Measurements from ENCODE around the gene GGT6. TPM values are rescaled to one million over a fixed set of nuclear protein-coding genes. Genes with fewer than 3 reads are reported as not detected.
"Not testable (repeated sequence)": the region's sequence is repeated elsewhere in the genome, so short reads cannot be mapped to it uniquely, and the experiment has no call there.

The GGT6 gene
- total and polyA plus RNA-seq, 4 donors: 2.8 to 12.3 (median 7.4) TPM

DNA sequence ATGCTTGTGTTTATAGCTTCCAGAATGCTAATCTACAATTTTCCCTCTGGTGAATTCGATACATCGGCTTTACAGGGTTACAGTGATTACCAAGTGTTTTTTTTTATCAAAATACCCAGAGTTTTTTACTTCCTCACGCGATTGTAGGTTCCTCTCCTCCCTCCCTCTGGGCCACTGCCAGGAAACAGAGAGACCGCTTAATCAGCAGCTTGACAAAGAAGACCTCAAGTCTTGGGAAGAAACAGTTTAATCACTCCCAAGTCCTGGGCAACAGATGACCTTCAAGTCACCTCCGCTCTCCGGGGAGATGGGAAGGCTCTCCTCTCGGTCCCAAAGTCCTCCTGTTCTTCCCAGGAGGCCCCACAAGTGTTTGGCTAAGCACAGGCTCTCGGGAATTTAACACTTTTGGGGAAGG lies 47.4 kb upstream of the GGT6 start:
- peaks cover 0 to 48% (median 34%) of the 10 kb centered on the region in 5 donors for H3K4me1 ChIP-seq (ENCODE audit: control insufficient read depth in 5 of 5, insufficient read depth in 5 of 5, low read length in 5 of 5)
- no peaks in the 10 kb centered on the region for H3K36me3 ChIP-seq (ENCODE audit: control insufficient read depth in 4 of 4, insufficient read depth in 4 of 4, low read length in 4 of 4)
- H3K4me3 ChIP-seq: no peak overlapping the region
- 5% methylated on average over 9 of the region's 9 CpGs for WGBS, 2 donors
- TF ChIP-seq CTCF (IDR thresholded peaks at IDR 0.05; ENCODE audit: control extremely low read depth, extremely low read depth): no peak
- ATAC-seq (ENCODE audit: insufficient read depth, low FRiP score) (peak; percentile 13), DNase-seq (peak; percentile 79 to 93 (median 93))
- peak overlapping the region in 1 of 2 donors; percentile 66 for H3K9ac ChIP-seq (ENCODE audit: insufficient read depth in 1 of 2, low read length in 2 of 2)
- no peaks in the 10 kb centered on the region for H3K27me3 ChIP-seq (ENCODE audit: control insufficient read depth in 3 of 3, insufficient read depth in 3 of 3, low read length in 2 of 3)
- no peaks in the 10 kb centered on the region for H3K9me3 ChIP-seq (ENCODE audit: control insufficient read depth in 4 of 4, insufficient read depth in 3 of 4, low read length in 3 of 4)
- H3K27ac ChIP-seq (ENCODE audit: low read depth in 1 of 2, low read length in 1 of 2): no peak overlapping the region

DNA sequence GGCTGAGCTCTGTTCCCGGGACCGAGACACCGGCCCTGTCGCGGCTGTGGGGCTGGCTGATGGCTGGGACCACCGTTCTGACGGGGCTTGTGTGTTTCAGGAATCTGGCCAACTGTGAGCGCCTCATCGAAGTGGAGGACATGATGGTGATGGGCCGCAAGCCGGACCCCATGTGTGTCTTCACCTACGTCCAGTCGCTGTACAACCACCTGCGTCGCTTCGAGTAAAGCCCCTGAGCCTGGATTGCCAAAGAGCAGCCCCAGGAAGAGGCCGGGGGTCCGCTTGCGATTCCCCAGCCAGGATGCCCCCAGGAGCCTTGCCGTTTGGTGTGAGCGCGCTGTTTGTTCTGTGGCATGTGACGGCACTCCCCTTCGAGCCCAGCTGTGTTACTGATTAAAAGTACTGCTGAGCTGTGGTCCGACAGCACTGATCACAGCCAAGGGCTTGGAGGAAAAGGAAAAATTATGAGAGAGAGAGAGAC lies 46.9 kb upstream of the GGT6 start:
- peak in 2 of 3 donors; percentile 72 to 86 for DNase-seq
- 65 to 74% methylated on average over 25 of the region's 25 CpGs for WGBS, 2 donors

GRCh38 chr17:4605826-4606225 lies 45.4 kb upstream of the GGT6 start:
- Histone ChIP-seq H3K9me3 (ENCODE audit: control insufficient read depth in 4 of 4, insufficient read depth in 3 of 4, low read length in 3 of 4) (no peaks in the 10 kb centered on the region), H3K36me3 (ENCODE audit: control insufficient read depth in 4 of 4, insufficient read depth in 4 of 4, low read length in 4 of 4) (no peaks in the 10 kb centered on the region), H3K27me3 (ENCODE audit: control insufficient read depth in 3 of 3, insufficient read depth in 3 of 3, low read length in 2 of 3) (no peaks in the 10 kb centered on the region), H3K4me1 (ENCODE audit: control insufficient read depth in 5 of 5, insufficient read depth in 5 of 5, low read length in 5 of 5) (peaks cover 0 to 50% (median 35%) of the 10 kb centered on the region in 5 donors), H3K9ac (ENCODE audit: insufficient read depth in 1 of 2, low read length in 2 of 2) (no peak overlapping the region), H3K27ac (ENCODE audit: low read depth in 1 of 2, low read length in 1 of 2) (peak overlapping the region in 1 of 2 donors; percentile 20), H3K4me3 (no peak overlapping the region)
- WGBS, 2 donors: 52 to 58% methylated on average over 12 of the region's 12 CpGs
- peak in 1 of 3 donors; percentile 28 for DNase-seq
- ATAC-seq (ENCODE audit: insufficient read depth, low FRiP score): peak; percentile 55
- TF ChIP-seq CTCF (IDR thresholded peaks at IDR 0.05; ENCODE audit: control extremely low read depth, extremely low read depth): no peak

More for the DNA sequence above, 46.9 kb upstream of the GGT6 start:
- H3K36me3 ChIP-seq (ENCODE audit: control insufficient read depth in 4 of 4, insufficient read depth in 4 of 4, low read length in 4 of 4): no peaks in the 10 kb centered on the region
- no peaks in the 10 kb centered on the region for H3K27me3 ChIP-seq (ENCODE audit: control insufficient read depth in 3 of 3, insufficient read depth in 3 of 3, low read length in 2 of 3)
- H3K9ac ChIP-seq (ENCODE audit: insufficient read depth in 1 of 2, low read length in 2 of 2): peak overlapping the region in 1 of 2 donors; percentile 66
- no peak for TF ChIP-seq CTCF (IDR thresholded peaks at IDR 0.05; ENCODE audit: control extremely low read depth, extremely low read depth)
- ATAC-seq (ENCODE audit: insufficient read depth, low FRiP score): no peak
- H3K4me1 ChIP-seq (ENCODE audit: control insufficient read depth in 5 of 5, insufficient read depth in 5 of 5, low read length in 5 of 5): peaks cover 0 to 48% (median 34%) of the 10 kb centered on the region in 5 donors
- H3K4me3 ChIP-seq: no peak overlapping the region
- H3K27ac ChIP-seq (ENCODE audit: low read depth in 1 of 2, low read length in 1 of 2): peak overlapping the region in 1 of 2 donors; percentile 7
- H3K9me3 ChIP-seq (ENCODE audit: control insufficient read depth in 4 of 4, insufficient read depth in 3 of 4, low read length in 3 of 4): no peaks in the 10 kb centered on the region

- not testable (repeated sequence) for H3K27ac ChIP-seq (ENCODE audit: low read depth in 1 of 2, low read length in 1 of 2); H3K27me3 ChIP-seq (ENCODE audit: control insufficient read depth in 3 of 3, insufficient read depth in 3 of 3, low read length in 2 of 3); H3K9ac ChIP-seq (ENCODE audit: insufficient read depth in 1 of 2, low read length in 2 of 2); ATAC-seq (ENCODE audit: insufficient read depth, low FRiP score); H3K9me3 ChIP-seq (ENCODE audit: control insufficient read depth in 4 of 4, insufficient read depth in 3 of 4, low read length in 3 of 4); H3K4me3 ChIP-seq; H3K36me3 ChIP-seq (ENCODE audit: control insufficient read depth in 4 of 4, insufficient read depth in 4 of 4, low read length in 4 of 4); DNase-seq
- H3K4me1 ChIP-seq (ENCODE audit: control insufficient read depth in 5 of 5, insufficient read depth in 5 of 5, low read length in 5 of 5): peaks cover 3 to 57% (median 38%) of the 10 kb centered on the region in 5 donors
- WGBS, 2 donors: 89 to 93% methylated on average over 11 of the region's 11 CpGs
Observed at GRCh38 chr17:4604736-4605135, 44.4 kb upstream of the GGT6 start.
